ENCODE data around the gene NRAS.
"Not testable (repeated sequence)": the region's sequence is repeated elsewhere in the genome, so short reads cannot be mapped to it uniquely, and the experiment has no call there.

The NRAS gene

GRCh38 chr1:114716304-114717170 is at the start of gene NRAS:
NRAS (minus strand) TSS chr1:114716771; CDS start chr1:114716160, 611 bp downstream.
- peak; percentile 73 for DNase-seq (ENCODE audit: low read depth)

GRCh38 chr1:114764689-114765088 is 48.1 kb upstream of the NRAS start:
- DNase-seq (ENCODE audit: low read depth) = no peak

DNA sequence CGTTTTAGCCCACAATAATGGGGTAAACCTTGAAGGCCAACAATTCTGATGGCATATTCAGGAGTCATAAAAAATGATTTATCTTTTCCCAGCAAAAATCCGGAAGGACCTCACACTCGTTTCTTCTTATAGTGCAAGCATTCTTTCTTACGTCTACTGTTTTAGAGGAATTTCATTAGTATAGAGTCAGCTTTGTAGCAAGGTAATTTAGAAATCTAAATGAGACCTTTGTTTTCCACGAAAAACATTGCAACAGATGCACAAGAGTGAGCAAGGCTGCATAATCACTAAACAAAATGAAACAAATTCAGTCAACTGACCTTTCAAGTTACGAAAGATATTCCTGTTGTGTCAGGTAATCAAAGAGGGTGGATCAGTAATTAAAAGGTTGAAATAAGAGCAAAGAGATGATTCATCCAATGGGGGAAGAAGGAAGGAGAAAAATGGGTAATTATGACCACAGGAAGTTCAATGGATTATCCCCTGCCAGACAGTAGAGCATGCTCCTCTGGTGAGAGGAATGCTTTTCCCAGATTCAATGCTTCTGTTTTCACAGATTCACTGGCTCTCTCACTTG is 41.8 kb upstream of the NRAS start:
- no peak for DNase-seq (ENCODE audit: low read depth)

GRCh38 chr1:114757455-114758255 is 41.1 kb upstream of the NRAS start, which contains the start of gene CSDE1:
CSDE1 (minus strand) TSS chr1:114757984; CDS start chr1:114739890, 18,094 bp downstream.
- DNase-seq (ENCODE audit: low read depth) = peak; percentile 98

GRCh38 chr1:114756949-114757454 is 40.4 kb upstream of the NRAS start:
- no peak for DNase-seq (ENCODE audit: low read depth)

- DNase-seq (ENCODE audit: low read depth) = no peak
These were observed 39.7 kb upstream of the NRAS start for GRCh38 chr1:114756009-114756892.

GRCh38 chr1:114755006-114755931 is 38.7 kb upstream of the NRAS start:
- DNase-seq (ENCODE audit: low read depth) = no peak

DNA sequence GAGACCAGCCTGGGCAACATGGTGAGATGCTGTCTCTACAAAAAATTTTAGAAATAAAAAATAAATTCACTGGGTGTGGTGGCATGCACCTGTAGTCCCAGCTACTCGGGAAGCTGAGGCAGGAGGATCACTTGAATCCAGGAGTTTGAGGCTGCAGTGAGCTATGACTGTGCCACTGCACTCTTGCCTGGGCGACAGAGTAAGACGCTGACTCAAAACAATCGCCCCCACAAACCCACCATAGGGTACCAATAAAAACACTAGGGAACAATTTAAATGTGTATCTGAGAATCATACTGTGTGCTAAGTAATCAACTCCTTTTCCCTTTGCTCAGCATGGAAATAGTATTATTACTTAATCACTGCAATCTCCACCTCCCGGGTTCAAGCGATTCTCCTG is 37.1 kb upstream of the NRAS start:
- DNase-seq (ENCODE audit: low read depth) = not testable (repeated sequence)

- DNase-seq (ENCODE audit: low read depth) = no peak
These were observed 36.6 kb upstream of the NRAS start for GRCh38 chr1:114753143-114753542.

- DNase-seq (ENCODE audit: low read depth) = no peak
These were observed 34.2 kb upstream of the NRAS start for GRCh38 chr1:114750780-114751179.

DNA sequence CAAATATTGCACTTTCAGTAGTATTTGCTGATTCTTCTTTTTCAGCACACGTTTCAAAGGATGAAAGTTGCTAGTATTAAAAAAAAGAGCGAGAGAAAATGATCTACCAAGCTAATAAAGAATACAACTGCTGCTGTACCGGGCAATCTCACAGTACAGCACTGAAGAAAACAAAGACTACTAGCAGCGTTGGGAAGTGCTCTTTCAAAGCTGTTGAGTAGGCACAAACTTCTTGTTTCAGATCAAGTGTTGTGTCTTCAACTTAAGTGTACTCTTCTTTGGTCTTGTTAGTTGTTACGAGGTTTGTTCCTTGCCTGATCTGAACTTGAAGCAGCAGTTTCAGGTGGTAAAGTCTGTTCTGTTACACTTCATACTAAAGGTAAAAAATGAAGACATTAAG is 33.3 kb upstream of the NRAS start:
- DNase-seq (ENCODE audit: low read depth) = no peak

DNA sequence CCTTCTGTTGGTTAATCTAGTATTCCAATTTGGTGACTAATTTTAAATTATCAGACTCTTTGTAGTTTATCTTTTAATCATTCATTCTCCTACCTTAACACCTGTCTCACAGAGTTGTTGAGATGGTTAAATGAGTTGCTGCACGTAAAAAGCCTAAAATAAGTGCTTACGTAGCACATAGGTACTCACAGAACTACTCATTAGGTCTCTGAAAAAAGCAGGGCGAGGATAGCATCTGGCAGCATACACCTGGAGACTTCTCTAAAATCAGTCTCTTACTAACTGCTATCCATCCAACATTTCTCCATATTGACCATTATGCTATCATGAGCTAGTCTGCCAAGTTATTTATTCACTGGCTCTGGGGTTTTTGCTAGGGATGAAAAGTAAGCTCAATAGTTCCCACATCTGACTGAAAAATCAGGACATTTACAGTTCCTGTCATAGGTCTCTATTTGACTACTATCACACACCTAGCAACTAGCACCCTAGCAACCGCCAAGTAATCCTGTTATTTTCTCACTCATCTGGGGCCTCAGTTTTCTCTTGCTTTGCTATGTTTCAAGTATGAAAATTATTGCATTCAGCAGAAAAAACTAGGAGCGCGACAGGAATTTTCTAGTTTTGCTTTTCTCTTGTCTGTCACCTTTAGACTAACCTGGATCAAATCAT is 30.0 kb upstream of the NRAS start:
- no peak for DNase-seq (ENCODE audit: low read depth)

DNA sequence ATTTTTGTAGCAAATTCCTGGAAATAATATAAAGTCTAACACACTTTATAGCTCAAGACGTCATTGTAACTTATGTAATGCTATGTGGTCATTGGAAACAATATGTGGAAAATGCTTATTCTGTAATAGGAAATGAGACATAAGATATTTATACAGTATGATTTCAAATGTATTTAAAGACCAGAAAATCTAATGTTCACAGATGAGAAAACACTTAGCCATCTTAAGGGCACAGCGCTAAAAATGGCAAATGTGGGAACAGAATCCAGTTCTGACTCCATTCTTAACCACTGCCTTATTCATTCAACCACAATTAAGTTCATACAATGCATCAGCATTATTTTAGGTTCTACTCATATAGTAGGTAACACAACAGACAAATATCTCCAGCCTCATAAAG is 28.7 kb upstream of the NRAS start:
- DNase-seq (ENCODE audit: low read depth) = no peak

DNA sequence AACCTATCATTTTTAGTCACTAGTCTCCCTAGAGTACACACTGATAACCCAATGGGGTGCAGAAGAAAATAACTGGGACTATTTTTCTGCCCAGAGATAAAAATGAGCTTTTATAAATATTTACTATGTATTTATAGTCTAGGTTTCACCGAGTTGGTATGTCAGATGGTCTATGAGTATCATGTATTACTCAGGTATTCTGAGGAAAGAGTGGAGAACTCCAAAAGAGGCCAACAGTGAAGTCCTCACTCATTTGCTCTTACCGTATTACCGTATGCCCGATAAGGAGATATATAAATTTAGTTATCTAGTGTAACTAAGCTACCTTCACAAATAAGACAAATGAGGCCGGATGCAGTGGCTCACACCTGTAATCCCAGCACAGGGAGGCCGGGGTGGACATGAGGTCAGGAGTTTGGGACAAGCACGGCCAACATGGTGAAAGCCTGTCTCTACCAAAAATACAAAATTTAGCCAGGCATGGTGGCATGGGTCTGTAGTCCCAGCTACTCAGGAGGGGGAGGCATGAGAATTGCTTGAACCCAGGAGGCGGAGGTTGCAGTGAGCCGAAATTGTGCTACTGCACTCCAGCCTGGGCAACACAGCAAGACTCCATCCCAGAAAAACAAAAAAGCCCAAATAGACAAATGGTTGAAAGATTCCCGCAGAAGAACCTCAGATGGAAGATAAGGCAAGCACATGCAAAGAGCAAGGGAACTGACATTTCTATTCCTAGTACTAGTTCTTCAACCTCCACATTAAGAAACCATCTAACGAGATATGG is 25.6 kb upstream of the NRAS start:
- DNase-seq (ENCODE audit: low read depth) = no peak

- no peak for DNase-seq (ENCODE audit: low read depth)
These were observed 23.8 kb upstream of the NRAS start for GRCh38 chr1:114740331-114740730.

DNA sequence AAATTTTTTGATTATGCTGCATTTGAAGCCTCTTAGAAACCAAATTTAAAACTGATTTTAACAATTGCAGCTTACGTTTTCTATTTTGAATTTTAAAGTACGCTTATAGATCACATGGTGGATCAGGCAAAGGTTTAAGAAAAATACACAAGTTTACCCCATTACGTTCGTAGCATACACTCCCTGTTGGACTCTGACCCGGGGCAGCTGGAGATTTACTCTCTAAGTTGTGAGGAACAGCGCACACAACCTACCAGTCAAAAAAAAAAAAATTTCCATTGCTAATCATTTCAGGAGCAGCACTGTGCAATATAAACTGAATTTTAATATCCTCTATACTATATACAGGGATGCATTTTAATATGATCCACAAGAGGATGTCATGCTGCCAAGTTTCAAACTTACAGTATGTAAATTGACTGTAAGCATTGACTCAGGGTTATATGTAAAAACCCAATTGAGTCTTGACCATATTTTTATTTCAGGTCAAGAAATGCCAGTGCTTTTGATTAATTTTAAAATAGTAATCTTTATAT is 20.8 kb upstream of the NRAS start:
- no peak for DNase-seq (ENCODE audit: low read depth)

- no peak for DNase-seq (ENCODE audit: low read depth)
These were observed 18.9 kb upstream of the NRAS start for GRCh38 chr1:114735479-114735878.

DNA sequence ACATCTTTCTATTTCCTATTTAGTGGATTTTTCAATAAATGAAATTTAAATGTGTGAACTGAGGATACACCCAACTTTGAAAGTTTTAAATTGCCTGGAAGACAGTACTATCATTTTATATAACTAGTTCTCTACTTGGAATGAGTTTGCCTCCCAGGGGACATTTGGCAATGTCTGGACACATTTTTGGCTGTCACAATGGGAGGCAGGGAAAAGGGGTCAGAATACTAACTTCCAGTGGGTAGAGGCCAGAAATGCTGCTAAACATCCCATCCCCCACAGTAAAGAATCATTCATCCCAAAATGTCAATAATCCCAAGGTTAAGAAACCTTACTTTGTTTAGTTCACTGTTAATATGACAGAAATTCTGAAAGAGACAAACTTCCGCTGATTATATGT is 13.2 kb upstream of the NRAS start:
- no peak for DNase-seq (ENCODE audit: low read depth)

DNA sequence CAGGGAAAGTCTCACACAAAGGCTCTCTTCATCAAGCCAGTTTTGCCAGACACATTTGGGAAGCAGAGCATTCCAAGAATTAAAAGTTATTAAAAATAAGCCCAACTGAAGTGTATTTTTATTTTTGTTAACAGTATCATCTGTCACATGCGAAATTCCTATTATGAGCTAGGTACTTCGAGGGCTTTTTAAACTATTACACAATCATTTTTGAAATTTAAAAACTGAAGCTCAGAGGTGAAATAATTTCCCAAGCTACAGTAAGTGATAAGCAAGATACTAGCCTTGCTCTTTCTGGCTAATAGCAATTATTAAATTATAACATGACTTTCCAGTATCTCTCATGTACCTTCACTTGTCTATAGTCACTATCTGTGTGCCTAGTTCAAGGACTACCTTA is 12.0 kb upstream of the NRAS start:
- DNase-seq (ENCODE audit: low read depth) = no peak

All from HS-27A (cell line).